HepG2 (cell line): Measurements from ENCODE around the gene CDC42EP3. TPM values are rescaled to one million over a fixed set of nuclear protein-coding genes. Genes with fewer than 3 reads are reported as not detected.

Source experiments
- ATAC-seq: fragments of 200-7000 bp; cut with Tn5 transposase; 3 replicates; pipeline ENCODE4 v1.9.1; 2020; ENCODE audit warnings: mild to moderate bottlenecking, moderate library complexity
- BruUV-seq: library from RNA; stranded (reverse); fragments of 400-500 nt; replicated peaks from 2 replicates; lab custom pipeline; 2021; lab: Mats Ljungman, UMichigan
- CTCF ChIA-PET: fragments of 300-600 bp; formaldehyde crosslinking; extraction: SDS; loops from one replicate; lab custom pipeline; 2021; ENCODE audit warnings: low total read pairs, inconsistent platforms, low intra/inter-chr PET ratio; lab: Yijun Ruan, JAX
- POLR2A ChIA-PET: fragments of 350-600 bp; sonication (Branson Sonifier 250); formaldehyde crosslinking; loops from one replicate; lab custom pipeline; 2020; ENCODE audit warnings: antibody characterized with exemption, inconsistent platforms; lab: Yijun Ruan, JAX
- DNase-seq: peaks from one replicate; pipeline ENCODE4 v3.0.0-alpha.2; 2015; ENCODE audit warnings: low spot score
- FAIRE-seq: peaks from 3 replicates; lab custom pipeline; 2011; peaks lifted over from hg19 to GRCh38; lab: Jason Lieb, UNC
- H2AFZ ChIP-seq: one replicate; pipeline ENCODE4 v1.6.1; 2011; ENCODE audit warnings: low read length, inconsistent platforms
- H3K27ac ChIP-seq: fragments of 300-600 bp; 3 replicates; pipeline ENCODE4 v1.8.0; 2011; ENCODE audit warnings: mixed run types, mild to moderate bottlenecking, mixed read lengths, low read length, inconsistent platforms; ENCODE audit not compliant: insufficient read depth; ENCODE audit errors: extremely low read length
- H3K27me3 ChIP-seq, 2 experiments: fragments of 200-600 bp in 1 of 2; 2 replicates in 1 of 2; 3 replicates in 1 of 2; pipeline versions ENCODE4 v1.6.0 to v1.8.0; 2011; ENCODE audit warnings: low read length in 2 of 2, mild to moderate bottlenecking in 2 of 2, moderate library complexity in 2 of 2, inconsistent platforms in 1 of 2; ENCODE audit not compliant: insufficient read depth in 2 of 2, control insufficient read depth in 1 of 2
- H3K36me3 ChIP-seq, 2 experiments: fragments of 200-600 bp in 1 of 2; replicated peaks in 1 of 2; 2 replicates in 1 of 2; 3 replicates in 1 of 2; pipeline versions ENCODE4 v1.5.1 to v1.8.0; 2011; ENCODE audit warnings: low read length in 2 of 2, inconsistent platforms in 1 of 2; ENCODE audit not compliant: insufficient read depth in 2 of 2, control insufficient read depth in 1 of 2
- H3K4me1 ChIP-seq: 2 replicates; pipeline ENCODE4 v1.5.1; 2012; ENCODE audit warnings: low read length, inconsistent platforms; ENCODE audit not compliant: insufficient read depth
- H3K4me2 ChIP-seq: 2 replicates; pipeline ENCODE4 v1.6.0; 2011; ENCODE audit warnings: low read depth, low read length, inconsistent platforms
- H3K4me3 ChIP-seq, 3 experiments: fragments of 200-600 bp in 1 of 3; sonication (generic), shearing (Covaris generic) in 1 of 3; replicated peaks in 1 of 3; 2 replicates each; pipeline ENCODE4 v1.5.1; 2011 to 2016; ENCODE audit warnings: low read length in 3 of 3, inconsistent platforms in 2 of 3, low read depth in 2 of 3, mild to moderate bottlenecking in 2 of 3, control low read depth in 1 of 3, mixed read lengths in 1 of 3; ENCODE audit not compliant: insufficient read depth in 1 of 3
- H3K79me2 ChIP-seq: one replicate; pipeline ENCODE4 v1.6.1; 2011; ENCODE audit warnings: low read length, inconsistent platforms; ENCODE audit not compliant: insufficient read depth
- H3K9ac ChIP-seq: 2 replicates; pipeline ENCODE4 v1.6.0; 2011; ENCODE audit warnings: mild to moderate bottlenecking, low read depth, low read length, inconsistent platforms; ENCODE audit not compliant: insufficient read depth
- H3K9me3 ChIP-seq: 2 replicates; pipeline ENCODE4 v1.5.1; 2012; ENCODE audit warnings: mild to moderate bottlenecking, low read length
- H4K20me1 ChIP-seq: 2 replicates; pipeline ENCODE4 v1.6.0; 2011; ENCODE audit warnings: inconsistent platforms, mild to moderate bottlenecking, low read length, moderate library complexity; ENCODE audit not compliant: insufficient read depth
- AFF4 ChIP-seq: sonication (generic); formaldehyde crosslinking; IDR thresholded peaks from 2 replicates; pipeline ENCODE4 v1.4.0; 2020; ENCODE audit warnings: missing genetic modification reagents
- AKNA ChIP-seq: sonication (generic); formaldehyde crosslinking; IDR thresholded peaks from 2 replicates; pipeline ENCODE4 v1.4.0; 2020; ENCODE audit warnings: missing genetic modification reagents, borderline replicate concordance
- CAMTA2 ChIP-seq: sonication (generic); formaldehyde crosslinking; IDR thresholded peaks from 2 replicates; pipeline ENCODE4 v1.4.0; 2020; ENCODE audit warnings: mild to moderate bottlenecking, missing genetic modification reagents, borderline replicate concordance
- EED ChIP-seq: sonication (generic); formaldehyde crosslinking; IDR thresholded peaks from 2 replicates; pipeline ENCODE4 v1.5.0; 2020; ENCODE audit warnings: mild to moderate bottlenecking, missing genetic modification reagents
- GTF2F1 ChIP-seq: fragments of 150-350 bp; IDR thresholded peaks from 2 replicates; pipeline ENCODE4 v1.6.1; 2014; ENCODE audit warnings: low read length
- IKZF1 ChIP-seq: fragments of 450-650 bp; IDR thresholded peaks from 2 replicates; pipeline ENCODE4 v1.7.1; 2016
- JDP2 ChIP-seq: sonication (generic); formaldehyde crosslinking; IDR thresholded peaks from 2 replicates; pipeline ENCODE4 v1.8.1; 2022; ENCODE audit warnings: missing genetic modification reagents, borderline replicate concordance
- ZKSCAN5 ChIP-seq: sonication (generic); formaldehyde crosslinking; IDR thresholded peaks from 2 replicates; pipeline ENCODE4 v1.5.1; 2020; ENCODE audit warnings: mild to moderate bottlenecking, missing genetic modification reagents
- ZNF180 ChIP-seq: sonication (generic); formaldehyde crosslinking; IDR thresholded peaks from 2 replicates; pipeline ENCODE4 v1.4.0; 2020; ENCODE audit warnings: low read depth, missing genetic modification reagents, borderline replicate concordance
- ZNF292 ChIP-seq: sonication (generic); formaldehyde crosslinking; IDR thresholded peaks from 2 replicates; pipeline ENCODE4 v1.8.1; 2022; ENCODE audit warnings: mild to moderate bottlenecking, low read depth, missing genetic modification reagents, borderline replicate concordance
- ZNF354B ChIP-seq: sonication (generic); formaldehyde crosslinking; IDR thresholded peaks from 2 replicates; pipeline ENCODE4 v1.8.0; 2022; ENCODE audit warnings: mild to moderate bottlenecking, missing genetic modification reagents
- ZNF383 ChIP-seq: sonication (generic); formaldehyde crosslinking; IDR thresholded peaks from 2 replicates; pipeline ENCODE4 v1.4.0; 2020; ENCODE audit warnings: missing genetic modification reagents, mild to moderate bottlenecking, borderline replicate concordance
- ZNF432 ChIP-seq: sonication (generic); formaldehyde crosslinking; IDR thresholded peaks from 2 replicates; pipeline ENCODE4 v1.5.0; 2020; ENCODE audit warnings: missing genetic modification reagents, mild to moderate bottlenecking, borderline replicate concordance
- ZNF547 ChIP-seq: sonication (generic); formaldehyde crosslinking; IDR thresholded peaks from 2 replicates; pipeline ENCODE4 v1.5.1; 2020; ENCODE audit warnings: mild to moderate bottlenecking, missing genetic modification reagents
- ZNF772 ChIP-seq: sonication (generic); formaldehyde crosslinking; IDR thresholded peaks from 2 replicates; pipeline ENCODE4 v1.5.0; 2020; ENCODE audit warnings: mild to moderate bottlenecking, missing genetic modification reagents
- ZNF883 ChIP-seq: sonication (generic); formaldehyde crosslinking; IDR thresholded peaks from 2 replicates; pipeline ENCODE4 v1.5.1; 2020; ENCODE audit warnings: mild to moderate bottlenecking, missing genetic modification reagents; ENCODE audit errors: not compliant biosample characterization
- whole genome bisulfite sequencing: methylation state at CpG from one replicate; pipeline ENCODE4 v1.1.6; 2017; ENCODE audit warnings: low lambda C conversion rate; 5-methylcytosine and 5-hydroxymethylcytosine counted together
- in situ Hi-C: cut with HindIII; loops from 2 replicates; pipeline ENCODE4 v1.10.0; 2017; ENCODE audit warnings: low pct_unique_long_range_greater_than_20kb; ENCODE audit not compliant: extremely low pct_ligation_motif_present
- intact Hi-C: fragments of 100-400 bp; cut with micrococcal nuclease; formaldehyde crosslinking; loops from one replicate; pipeline ENCODE4 v1.10.0; 2022; ENCODE audit not compliant: unreplicated experiment
- polyA plus RNA-seq, 8 experiments: library from polyadenylated mRNA; depleted of rRNA in 3 of 8; stranded (reverse) in 7 of 8; unstranded in 1 of 8; fragments of >200 nt; fragmentation: Illumina TruSeq in 4 of 8; extraction: Trizol in 4 of 8; gene quantifications; 2 replicates each; pipeline versions ENCODE4 v1.2.1 to v1.2.3, GENCODE V29; 2011 to 2016; ENCODE audit warnings: low read depth in 4 of 8, missing spikeins in 1 of 8, mixed read lengths in 1 of 8; ENCODE audit not compliant: insufficient read depth in 1 of 8
- total RNA-seq, 5 experiments: library from RNA; depleted of rRNA; stranded (reverse); fragments of >200 nt; fragmentation: Illumina TruSeq; extraction: Trizol; gene quantifications; 2 replicates each; pipeline ENCODE4 v1.2.3, GENCODE V29; 2016; ENCODE audit warnings: low read depth in 1 of 5

CDC42EP3 gene
- total and polyA plus RNA-seq, 2 of the 13 experiments (the other 11 are each of a cell fraction or from before 2014, with no cell fraction given) = 0.01 TPM; not detected in 1

- no peak overlapping the region for H3K4me3 ChIP-seq
- no peaks in the 10 kb centered on the region for H4K20me1 ChIP-seq
- POLR2A ChIA-PET = no interaction called here
- CTCF ChIA-PET = no interaction called here
- H3K27ac ChIP-seq = no peak overlapping the region
- in situ Hi-C loops = no loop called here
- no peaks in the 10 kb centered on the region for H3K4me1 ChIP-seq
- H3K27me3 ChIP-seq = peaks cover 0 to 22% of the 10 kb centered on the region in 2 experiments; a peak in 2 of 5 replicates
- FAIRE-seq = no peak
- no TSS peak for BruUV-seq
- DNase-seq = no peak
- no peak overlapping the region for H3K9ac ChIP-seq
- H3K4me2 ChIP-seq = no peak overlapping the region
- no peaks in the 10 kb centered on the region for H3K9me3 ChIP-seq
- no peak for ATAC-seq
- 30% methylated on average over 8 of the region's 8 CpGs for WGBS
- H3K36me3 ChIP-seq = no peaks in the 10 kb centered on the region
- H3K79me2 ChIP-seq = no peaks in the 10 kb centered on the region
- intact Hi-C loops = no loop called here
- no peak overlapping the region for H2AFZ ChIP-seq
- TF ChIP-seq ZNF383 (CRISPR knock-in tag) (no peak), EED (no peak), AKNA (CRISPR knock-in tag) (no peak), ZNF432 (CRISPR knock-in tag) (no peak), ZNF547 (CRISPR knock-in tag) (no peak), ZKSCAN5 (no peak), ZNF180 (CRISPR knock-in tag) (no peak), ZNF883 (CRISPR knock-in tag) (no peak), IKZF1 (no peak), CAMTA2 (CRISPR knock-in tag) (no peak), ZNF354B (no peak), AFF4 (CRISPR knock-in tag) (no peak), ZNF292 (CRISPR knock-in tag) (no peak), ZNF772 (CRISPR knock-in tag) (no peak), GTF2F1 (no peak), JDP2 (CRISPR knock-in tag) (no peak)
These were observed 35.7 kb downstream of the CDC42EP3 start for GRCh38 chr2:37635504-37636380.
